GM21367 (cell line): ENCODE data around the gene RABGGTA.
A peak's percentile ranks its signal among the peaks of the same experiment; 100 is the strongest.

ENCODE experiments used
- ATAC-seq: cut with Tn5 transposase; IDR thresholded peaks from one replicate; pipeline ENCODE4 v1.9.1; 2021; ENCODE audit not compliant: unreplicated experiment

The RABGGTA gene

DNA sequence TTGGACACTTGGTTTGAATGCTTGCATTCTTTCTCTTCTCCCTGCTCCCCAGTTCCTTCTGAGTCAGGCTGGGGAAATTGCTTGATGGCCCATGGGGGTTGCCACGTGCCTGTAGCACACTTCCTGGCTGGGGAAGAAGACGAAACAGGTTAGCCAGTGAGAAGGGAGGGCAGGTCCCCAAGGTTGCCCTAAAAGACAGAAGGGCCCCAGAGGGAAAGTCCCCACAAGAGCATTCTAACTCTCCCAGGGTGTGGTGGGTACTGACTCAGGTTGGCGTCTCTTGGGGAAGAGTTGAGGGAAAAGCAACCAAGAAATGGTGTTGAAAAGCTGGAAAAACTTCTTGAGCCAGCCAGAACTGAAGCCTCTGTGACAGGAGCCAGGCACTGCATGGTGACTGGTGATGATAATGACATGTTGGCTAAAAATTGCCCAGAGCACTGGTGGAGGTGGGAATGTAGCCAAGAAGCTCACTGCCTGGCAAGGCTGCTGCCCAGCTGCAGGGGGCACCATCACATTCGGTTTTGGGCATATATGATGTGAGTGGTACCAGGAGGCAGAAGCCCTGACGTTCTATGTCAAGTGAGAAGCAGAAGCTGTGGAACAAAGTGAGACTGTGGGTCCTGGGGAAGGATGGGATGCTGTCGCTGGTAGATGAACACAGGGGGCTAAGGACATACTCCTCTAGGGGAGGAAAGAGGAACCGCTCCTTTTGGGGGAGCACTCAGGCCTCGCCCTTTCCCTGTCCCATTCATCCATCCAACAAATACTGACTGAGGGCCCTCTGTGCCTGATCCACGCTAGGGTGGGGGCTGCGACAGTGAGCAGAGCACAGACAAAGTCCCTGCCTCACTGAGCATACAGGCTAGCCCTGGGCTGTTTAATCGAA, 8.1 kb upstream of the RABGGTA start:
- peak; percentile 48 for ATAC-seq

DNA sequence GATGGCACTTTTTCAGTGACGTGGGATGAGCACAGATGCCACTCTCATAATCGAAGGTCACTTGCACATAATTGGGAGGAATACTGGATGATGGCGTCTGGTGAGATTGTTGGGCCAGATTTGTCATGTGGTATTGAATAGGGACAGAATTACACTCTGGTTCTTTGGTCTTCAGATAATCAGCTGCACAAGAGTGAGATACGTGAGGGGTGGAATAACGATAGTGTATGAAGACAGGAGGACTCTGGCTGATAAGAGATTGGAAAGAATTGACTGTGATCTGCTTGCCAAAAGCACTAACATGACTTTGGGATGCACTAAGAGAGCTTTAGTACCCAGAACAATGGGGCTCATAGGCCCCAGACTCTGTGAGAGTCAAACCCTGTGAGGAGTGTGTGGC, 7.0 kb upstream of the RABGGTA start:
- ATAC-seq = no peak

DNA sequence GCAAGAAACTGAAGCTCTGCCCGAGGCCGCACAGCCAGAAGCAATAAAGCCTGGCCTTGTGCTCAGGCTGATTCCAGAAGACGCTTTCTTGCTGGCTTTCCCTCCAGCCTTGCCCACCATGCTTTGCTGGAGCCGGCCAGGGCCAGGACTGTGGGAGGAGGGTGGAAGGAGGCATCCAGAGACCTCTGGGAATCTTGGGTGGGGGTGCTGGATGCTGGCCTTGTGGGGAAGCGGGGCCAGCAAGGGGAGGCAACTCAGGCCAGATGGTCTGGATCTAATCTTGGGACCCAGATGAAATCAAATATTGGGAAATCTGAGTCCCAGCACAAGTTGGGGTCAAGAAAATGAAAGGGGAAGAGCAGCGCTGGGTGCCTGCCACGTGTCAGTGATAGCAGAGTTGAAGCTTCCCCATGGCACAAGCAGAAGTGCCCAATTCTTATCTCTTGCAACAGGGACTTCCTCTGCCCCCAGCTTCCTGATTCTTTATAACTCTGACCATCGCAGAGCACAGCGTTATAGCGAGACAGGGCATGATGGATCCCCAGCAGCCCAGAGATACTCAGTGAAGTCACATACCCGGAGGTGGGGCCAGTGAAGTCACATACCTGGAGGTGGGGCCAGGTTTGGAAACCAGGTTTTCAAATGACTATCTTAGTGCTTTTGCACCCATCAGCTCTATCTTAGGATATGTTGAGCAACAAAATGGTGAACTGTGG, 6.4 kb upstream of the RABGGTA start:
- ATAC-seq = no peak

DNA sequence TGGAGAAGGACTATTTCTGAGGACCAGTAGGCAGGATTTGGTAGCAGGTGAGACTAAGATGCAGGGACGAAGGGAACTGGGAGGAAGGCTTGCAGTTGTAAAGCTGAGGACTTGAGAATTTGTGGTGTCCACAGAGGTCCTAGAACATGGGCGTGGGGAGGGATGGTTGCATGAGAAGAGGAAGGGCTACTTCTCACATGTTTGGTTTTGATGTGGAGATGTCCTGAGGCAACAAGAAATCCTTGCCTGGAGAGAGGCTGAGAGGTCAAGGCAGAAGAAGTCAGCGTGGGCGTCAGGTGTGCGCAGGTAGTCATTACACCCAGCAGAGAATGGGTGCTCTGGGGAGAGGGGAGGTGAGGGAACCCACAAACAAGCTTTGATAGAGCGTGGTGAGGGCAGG, 5.7 kb upstream of the RABGGTA start:
- ATAC-seq = no peak

DNA sequence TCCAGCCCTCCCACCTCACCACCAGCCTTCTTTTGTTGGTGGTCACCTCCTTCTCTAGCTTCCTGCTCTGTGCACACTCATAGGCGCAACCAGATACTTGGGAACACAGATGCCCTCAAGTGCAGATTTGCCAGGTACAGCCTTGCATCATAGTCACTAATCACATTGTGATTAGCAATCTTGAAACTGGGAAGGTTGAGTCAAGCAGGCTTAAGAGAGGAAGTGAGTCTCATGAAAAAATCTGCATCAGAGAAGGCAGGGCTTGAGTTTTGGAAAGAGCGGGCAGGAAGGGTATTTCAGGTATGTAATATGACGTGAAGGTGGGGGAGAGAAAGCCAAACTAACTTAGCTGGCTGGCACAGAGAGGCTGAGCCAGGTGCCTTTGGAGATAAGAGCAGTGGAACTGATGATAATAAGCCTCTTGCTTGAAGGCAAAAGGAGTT, 2.7 kb upstream of the RABGGTA start:
- peak; percentile 41 for ATAC-seq

DNA sequence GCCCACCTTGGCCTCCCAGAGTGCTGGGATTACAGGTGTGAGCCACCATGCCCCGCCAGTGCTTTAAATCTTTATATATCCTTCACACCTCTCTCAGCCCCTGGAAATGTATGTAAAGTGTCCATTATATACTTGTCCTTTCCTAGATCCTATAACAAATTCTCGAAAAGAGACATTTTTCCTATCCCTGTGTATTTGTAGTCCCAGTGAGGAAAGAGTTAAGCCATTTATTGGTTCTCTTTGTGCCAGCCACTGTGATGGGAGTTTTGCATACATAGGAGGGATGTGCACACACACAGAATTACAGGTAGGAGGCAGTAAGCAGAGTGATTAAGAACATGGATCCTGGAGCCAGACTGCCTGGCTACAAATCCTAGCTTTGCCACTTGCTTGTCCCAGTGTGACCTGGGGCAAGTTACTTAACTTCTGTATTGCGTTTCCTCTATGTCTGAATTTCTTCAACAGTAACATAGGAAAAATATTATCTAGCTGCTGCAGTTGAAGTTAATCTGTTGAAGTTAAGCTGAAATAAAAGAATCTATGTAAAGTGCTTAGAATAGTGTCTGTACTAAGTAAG, 2.1 kb upstream of the RABGGTA start:
- ATAC-seq = no peak

DNA sequence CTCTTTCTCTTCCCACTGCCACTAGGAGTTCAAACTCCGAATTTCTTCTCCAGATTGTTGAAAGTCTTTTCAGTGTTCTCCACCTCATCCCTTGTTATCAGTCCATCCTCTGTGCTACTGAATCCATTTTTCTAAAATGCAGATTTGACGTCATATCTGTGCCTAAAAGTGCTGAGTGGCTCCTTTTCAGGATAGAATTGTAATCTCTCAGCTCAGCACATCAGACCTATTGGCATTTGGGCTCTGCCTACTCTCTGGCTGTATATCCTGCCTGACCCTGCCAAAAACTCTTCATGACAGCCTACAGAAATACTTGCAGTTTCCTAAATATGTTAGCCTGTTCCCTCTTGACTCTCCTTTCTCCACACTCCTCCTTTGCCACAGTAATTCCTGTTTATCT, 1.1 kb upstream of the RABGGTA start:
- no peak for ATAC-seq

DNA sequence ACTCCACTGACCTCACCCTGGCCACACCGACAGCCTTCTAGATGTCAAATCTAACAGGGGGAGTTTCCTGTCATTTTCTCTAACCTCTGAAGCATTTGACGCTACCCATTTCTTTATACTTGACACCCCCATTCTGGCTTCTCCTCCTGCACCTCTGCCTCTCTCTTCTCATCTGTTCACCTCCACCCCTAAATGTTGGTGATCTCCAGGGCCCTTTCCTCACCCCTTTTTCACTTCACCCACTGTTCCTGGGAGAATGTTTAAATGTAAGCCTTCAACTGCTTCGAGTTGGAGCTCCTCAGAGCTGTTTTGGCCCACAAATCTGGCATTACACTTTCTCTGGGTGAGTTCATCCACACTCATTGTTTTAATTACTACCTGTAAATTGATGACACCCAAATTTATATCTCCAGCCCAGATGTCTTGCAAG, 452 bp upstream of the RABGGTA start:
- ATAC-seq = no peak

DNA sequence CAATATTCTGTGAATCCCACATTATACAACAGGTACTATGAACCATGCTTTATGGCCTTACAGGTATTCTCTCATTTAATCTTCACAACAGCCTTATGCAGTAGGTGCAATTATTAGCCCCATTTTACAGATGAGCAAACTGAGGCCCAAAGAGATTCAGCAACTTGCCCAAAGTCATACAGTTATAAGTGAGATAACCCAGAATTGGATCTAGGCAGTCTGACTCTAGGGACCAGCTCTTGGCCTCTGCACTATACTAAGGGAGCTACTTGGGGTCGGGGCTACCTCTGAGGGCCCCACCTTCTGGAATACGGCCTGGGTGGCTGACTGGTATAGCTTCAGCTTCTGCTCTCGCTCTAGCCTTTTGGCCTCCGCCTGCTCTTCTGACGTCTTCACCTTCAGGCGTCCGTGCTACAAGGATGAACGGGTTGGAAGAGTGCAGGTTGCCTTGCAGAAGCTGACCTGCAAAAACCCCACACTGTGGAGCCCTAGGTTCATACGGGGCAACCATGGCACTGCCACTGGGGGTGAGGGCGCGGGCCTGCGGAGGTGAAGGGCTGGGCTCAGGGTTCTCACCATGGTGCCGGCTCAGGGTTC, 762 bp downstream of the RABGGTA start:
- no peak for ATAC-seq

DNA sequence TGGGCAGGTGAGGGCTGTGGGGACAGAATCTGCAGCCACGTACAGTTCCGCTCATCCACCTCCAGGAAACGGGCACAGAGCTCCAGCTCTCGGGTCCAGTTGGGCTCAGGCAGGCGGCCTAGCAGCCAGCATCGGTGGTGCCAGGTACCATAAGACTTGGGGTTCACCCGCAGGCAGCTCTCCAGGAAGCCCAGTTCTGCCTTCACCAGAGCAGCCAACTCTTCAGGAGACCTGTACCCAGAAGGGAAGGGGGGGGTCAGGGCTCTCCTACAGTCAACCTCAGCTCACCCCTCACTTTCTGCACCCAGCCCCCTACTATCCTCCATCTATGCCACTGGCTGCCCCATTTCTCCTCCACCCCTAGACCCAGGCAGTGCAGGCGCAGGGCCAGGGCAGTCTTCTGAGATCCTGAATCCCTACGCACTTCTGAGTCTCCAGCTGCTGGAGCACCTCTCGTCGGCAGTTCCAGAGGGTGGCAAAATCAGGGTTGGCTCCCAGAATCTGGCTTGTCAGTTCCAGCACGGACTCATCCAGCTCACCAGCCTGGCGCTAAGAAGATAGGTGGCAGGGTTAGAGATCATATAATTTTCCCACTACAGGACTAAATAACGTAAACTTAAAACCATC, 1.4 kb downstream of the RABGGTA start:
- no peak for ATAC-seq

DNA sequence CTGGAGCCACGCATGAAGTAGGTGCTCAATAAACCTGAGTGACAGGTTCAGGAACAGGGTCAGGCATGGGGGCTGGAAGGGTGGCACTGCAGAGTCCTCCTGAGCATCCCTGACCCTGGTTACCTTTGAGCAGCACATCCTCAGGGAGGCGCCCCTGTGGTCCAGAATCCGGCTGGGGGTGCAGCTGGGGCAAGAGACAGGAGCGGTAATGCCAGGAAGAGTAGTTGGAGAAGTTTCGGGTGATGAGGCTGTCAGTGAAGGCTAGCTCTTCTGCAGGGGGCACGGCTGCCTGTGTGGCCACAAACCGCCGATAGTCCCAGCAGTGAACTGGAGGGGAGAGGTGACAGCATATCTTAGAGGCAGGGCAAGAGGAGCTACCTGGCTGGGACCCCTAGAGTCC, 2.0 kb downstream of the RABGGTA start:
- ATAC-seq = no peak

DNA sequence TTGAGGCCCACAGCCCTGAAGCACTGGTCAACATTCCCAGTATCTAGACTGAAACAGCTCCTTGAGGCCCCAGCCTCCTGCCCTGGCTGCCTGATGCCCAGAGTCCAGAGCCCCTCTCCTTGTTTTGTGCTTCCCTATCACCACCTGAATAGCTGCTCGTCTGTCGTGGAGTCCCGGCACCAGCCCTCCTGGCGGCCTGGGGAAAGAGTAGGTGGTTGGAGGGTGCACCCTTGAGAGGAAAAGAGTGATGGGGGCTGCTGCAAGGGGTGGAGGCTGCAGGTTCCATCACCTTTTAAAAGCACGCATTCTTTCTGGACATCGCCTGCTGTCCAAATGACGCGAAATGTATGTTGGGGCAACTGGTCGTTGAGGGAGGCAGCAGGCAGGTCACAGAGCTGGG, 3.2 kb downstream of the RABGGTA start:
- no peak for ATAC-seq

DNA sequence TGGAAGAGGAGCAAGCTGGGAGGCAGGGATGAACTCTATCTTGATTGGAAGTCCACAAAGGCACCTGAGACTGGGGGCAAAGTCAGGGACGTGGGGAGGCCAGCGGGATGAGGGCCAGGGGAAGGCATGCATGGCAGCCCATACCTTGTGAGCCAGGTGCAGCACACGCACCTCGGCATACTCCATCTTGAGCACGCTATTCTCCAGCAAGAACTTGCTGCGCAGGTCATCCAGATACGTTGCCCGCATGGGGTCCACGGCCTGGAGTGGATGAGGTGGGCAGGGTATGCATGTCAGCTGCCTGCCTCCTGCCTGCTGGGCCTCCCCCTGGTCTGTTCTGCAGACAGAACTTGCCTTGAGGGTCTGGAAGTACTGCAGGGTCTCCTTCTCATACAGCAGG, 3.9 kb downstream of the RABGGTA start:
- ATAC-seq = no peak

DNA sequence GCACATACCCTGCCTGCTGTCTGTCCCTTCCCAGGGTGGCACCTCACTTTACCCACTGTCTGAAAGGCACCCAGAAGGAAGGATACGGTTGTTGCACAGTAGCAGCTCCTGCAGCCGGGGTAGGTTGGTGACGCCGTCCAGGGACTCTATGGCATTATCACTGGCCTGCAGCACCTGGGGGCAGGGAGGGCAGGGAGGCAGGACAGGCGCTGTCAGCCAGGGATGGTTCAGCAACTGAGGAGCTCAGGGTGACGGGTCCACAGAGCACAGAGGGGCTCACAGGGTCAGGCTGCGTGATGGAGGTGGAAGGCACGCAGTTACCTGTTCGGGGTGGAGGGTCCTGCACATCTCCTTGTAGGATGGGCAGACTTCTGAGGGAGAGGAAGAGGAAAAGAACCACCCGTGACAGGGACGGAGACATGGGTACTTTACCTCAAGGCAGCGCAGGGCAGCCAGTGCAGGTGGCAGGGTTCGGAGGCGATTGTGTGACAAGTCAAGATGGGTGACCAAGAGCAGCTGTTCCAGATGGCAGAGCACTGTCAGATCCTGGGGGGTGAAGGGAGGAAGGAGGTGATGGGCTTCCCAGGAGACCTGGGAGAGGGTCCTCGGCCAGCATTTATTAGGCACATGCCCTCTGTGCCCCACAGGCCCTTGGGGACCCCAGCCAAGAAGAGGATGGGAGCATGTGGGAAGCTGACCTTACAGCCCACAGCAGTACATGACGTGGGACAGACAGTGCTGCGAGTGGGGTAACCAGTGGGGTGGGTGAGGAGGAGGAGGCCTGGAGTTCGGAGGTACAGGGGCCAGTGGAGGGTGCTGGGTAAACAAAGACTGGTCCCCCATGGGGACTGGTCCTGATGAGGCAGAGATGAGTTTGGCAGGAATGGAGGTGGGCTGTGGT, 4.8 kb downstream of the RABGGTA start:
- no peak for ATAC-seq

DNA sequence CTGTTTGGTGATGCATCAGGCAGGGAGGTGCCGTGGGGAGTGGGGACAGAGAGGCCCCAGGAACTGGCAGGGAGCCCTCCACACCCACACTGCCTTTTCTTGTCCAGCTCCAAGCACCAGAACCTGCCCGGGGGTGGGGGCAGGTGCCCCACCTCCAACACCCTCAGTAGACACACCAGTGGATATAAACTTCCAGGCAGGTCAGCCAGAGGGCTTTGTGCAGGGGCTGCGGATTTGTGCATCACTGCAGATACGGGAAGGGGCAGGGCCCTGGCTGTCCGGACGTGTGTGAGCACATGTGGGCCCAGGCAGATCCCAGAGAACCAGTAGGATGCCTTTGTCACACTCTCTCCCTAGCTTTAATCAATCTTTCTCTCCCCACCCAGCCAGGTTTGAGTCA, 7.1 kb downstream of the RABGGTA start:
- no peak for ATAC-seq

DNA sequence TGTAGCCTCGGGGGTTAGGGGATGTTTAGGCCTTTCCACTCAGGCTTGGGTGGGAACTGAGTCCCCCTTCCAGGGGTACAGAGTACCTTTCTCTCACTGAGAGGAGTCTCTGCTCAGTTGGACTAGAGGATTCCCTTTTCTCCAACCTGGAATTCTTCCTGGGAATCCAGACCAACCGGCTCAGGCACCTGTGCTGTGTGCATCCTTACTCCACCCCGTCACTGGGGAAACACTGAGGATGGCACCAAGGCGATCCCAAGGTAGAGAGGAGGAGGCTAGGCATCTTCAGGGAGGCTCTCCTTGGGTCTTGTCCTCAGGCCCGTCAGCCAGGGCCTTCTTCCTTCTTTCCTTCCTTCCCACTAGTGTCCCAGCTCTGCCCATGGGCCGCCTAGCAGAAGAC, 7.5 kb downstream of the RABGGTA start:
- no peak for ATAC-seq

DNA sequence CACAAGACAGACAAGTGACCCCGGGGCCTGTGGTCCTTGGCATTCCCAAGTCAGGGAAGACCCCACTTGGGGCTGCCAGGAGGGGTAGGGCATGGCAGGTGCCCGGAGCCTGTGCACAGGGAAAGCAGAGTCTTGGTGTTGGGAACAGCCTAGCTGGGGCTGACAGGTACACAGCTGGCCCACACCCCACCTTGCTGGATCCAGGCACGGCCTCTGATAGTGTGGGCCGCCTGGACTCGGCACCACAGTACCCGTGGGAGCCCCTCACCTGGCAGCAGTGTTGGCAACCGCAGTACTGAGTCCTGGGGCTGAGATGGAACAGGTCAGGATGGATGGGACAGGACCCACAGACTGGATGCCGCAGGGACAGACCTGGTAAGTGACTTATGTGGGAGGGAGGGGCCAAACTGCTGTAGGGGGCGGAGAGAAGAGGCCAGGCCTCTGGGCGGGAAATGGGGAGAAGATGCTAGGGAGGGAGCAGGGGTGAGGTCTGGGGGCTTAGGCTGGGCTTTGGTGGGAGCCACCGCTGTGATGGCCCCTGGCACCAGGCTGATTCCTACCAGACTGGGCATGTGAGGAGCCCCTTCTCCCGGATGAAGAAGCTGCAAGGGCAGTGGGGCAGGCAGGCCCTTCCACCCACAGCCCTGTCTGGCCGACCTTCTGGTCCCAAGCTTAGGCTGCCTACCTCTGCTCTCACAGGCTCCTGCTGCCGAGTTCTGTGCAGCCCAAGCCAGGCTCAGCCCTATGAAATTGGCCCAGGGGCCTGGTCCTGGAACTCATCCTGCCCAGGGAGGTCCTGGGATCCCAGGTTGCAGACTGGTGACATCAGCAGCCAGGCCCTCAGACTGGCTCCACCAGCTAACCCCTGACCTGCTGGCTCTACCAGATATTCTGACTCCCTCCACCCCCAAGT, 8.3 kb downstream of the RABGGTA start, which contains the start of gene TGM1:
Gene TGM1 (minus strand): TSS at position 357 of the 913 bp plus-strand sequence. CDS start 825 bp downstream, outside the sequence.
- no peak for ATAC-seq

DNA sequence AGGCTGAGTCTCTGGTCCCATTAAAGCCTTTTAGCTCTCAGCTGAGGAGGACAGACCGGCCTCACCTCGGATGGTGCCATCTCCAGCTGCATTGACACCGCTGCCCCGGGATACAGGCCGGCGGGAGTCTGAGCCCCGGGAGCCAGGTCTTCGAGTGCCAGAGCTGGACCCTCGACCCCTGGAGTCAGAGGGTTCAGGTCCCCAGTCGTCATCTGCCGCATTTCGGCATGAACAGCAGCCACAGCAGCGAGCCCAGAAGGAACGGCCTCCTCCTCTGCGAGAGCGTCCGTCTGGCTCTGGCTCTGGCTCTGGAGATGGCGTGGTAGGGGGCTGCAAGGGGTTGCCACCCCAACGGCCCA, 9.4 kb downstream of the RABGGTA start:
- no peak for ATAC-seq
